Osteoblast (primary cell): ENCODE data around the gene SPDYC. TPM values are rescaled to one million over a fixed set of nuclear protein-coding genes. Genes with fewer than 3 reads are reported as not detected.

ENCODE experiments used
- DNase-seq: peaks from one replicate; pipeline ENCODE4 v3.0.0; 2011; ENCODE audit warnings: low spot score, mixed read lengths; ENCODE audit not compliant: insufficient read length; ENCODE audit errors: missing footprints
- H2AFZ ChIP-seq: 2 replicates; pipeline ENCODE4 v1.6.0; 2011; ENCODE audit warnings: mild to moderate bottlenecking, low read length
- H3K27ac ChIP-seq: 2 replicates; pipeline ENCODE4 v1.5.1; 2011; ENCODE audit warnings: mild to moderate bottlenecking, low read depth, low read length, moderate library complexity
- H3K27me3 ChIP-seq: 2 replicates; pipeline ENCODE4 v1.6.0; 2012; ENCODE audit warnings: mild to moderate bottlenecking, control low read depth, inconsistent platforms, low read length, moderate library complexity; ENCODE audit not compliant: insufficient read depth
- H3K36me3 ChIP-seq: 2 replicates; pipeline ENCODE4 v1.5.1; 2011; ENCODE audit warnings: mild to moderate bottlenecking, low read length, control low read depth, moderate library complexity; ENCODE audit not compliant: insufficient read depth
- H3K4me1 ChIP-seq: 2 replicates; pipeline ENCODE4 v1.5.1; 2011; ENCODE audit warnings: mild to moderate bottlenecking, low read length, control low read depth, moderate library complexity; ENCODE audit not compliant: insufficient read depth
- H3K4me2 ChIP-seq: 2 replicates; pipeline ENCODE4 v1.6.0; 2011; ENCODE audit warnings: mild to moderate bottlenecking, low read length; ENCODE audit not compliant: insufficient read depth
- H3K4me3 ChIP-seq: fragments of 200-600 bp; sonication (generic); 3 replicates; pipeline ENCODE4 v1.5.1; 2012; ENCODE audit warnings: mild to moderate bottlenecking, low read length, inconsistent platforms; ENCODE audit not compliant: insufficient read depth
- H3K79me2 ChIP-seq: 2 replicates; pipeline ENCODE4 v1.6.0; 2012; ENCODE audit warnings: mild to moderate bottlenecking, low read length, control low read depth, inconsistent platforms; ENCODE audit not compliant: insufficient read depth
- H3K9me3 ChIP-seq: 2 replicates; pipeline ENCODE4 v1.5.1; 2011; ENCODE audit warnings: low read depth, low read length, control low read depth
- H4K20me1 ChIP-seq: 2 replicates; pipeline ENCODE4 v1.6.0; 2012; ENCODE audit warnings: mild to moderate bottlenecking, low read length, control low read depth; ENCODE audit not compliant: insufficient read depth
- CTCF ChIP-seq: IDR thresholded peaks from 2 replicates; pipeline ENCODE4 v1.5.1; 2011; ENCODE audit warnings: mild to moderate bottlenecking, low read depth, low read length, moderate library complexity; ENCODE audit errors: extremely low read depth
- total RNA-seq: library from RNA; depleted of rRNA; stranded (reverse); fragments of >200 nt; gene quantifications from 2 replicates; pipeline ENCODE4 v1.2.3, GENCODE V29; 2012

SPDYC gene
- total RNA-seq, 1 donor = not detected

- H3K27ac ChIP-seq = no peak overlapping the region
- TF ChIP-seq CTCF = no peak
- no peak for DNase-seq
- H4K20me1 ChIP-seq = peaks cover 39% of the 10 kb centered on the region
- H3K36me3 ChIP-seq = peaks cover 66% of the 10 kb centered on the region
- H3K79me2 ChIP-seq = peaks cover 52% of the 10 kb centered on the region
- no peak overlapping the region for H3K4me2 ChIP-seq
- H3K4me1 ChIP-seq = peaks cover 18% of the 10 kb centered on the region
- no peaks in the 10 kb centered on the region for H3K27me3 ChIP-seq
- H2AFZ ChIP-seq = no peak overlapping the region
- no peaks in the 10 kb centered on the region for H3K9me3 ChIP-seq
- H3K4me3 ChIP-seq = no peak overlapping the region
Measured at GRCh38 chr11:65130631-65131416, 39.2 kb upstream of the SPDYC start.

GRCh38 chr11:65131417-65131776, 38.6 kb upstream of the SPDYC start:
- H2AFZ ChIP-seq = no peak overlapping the region
- H3K4me1 ChIP-seq = peaks cover 18% of the 10 kb centered on the region
- peaks cover 60% of the 10 kb centered on the region for H3K36me3 ChIP-seq
- H3K9me3 ChIP-seq = no peaks in the 10 kb centered on the region
- no peaks in the 10 kb centered on the region for H3K27me3 ChIP-seq
- H3K79me2 ChIP-seq = peaks cover 52% of the 10 kb centered on the region
- DNase-seq = no peak
- H3K27ac ChIP-seq = no peak overlapping the region
- H4K20me1 ChIP-seq = peaks cover 37% of the 10 kb centered on the region
- no peak overlapping the region for H3K4me3 ChIP-seq
- TF ChIP-seq CTCF = no peak
- no peak overlapping the region for H3K4me2 ChIP-seq

- Histone ChIP-seq H2AFZ (no peak overlapping the region), H3K27ac (no peak overlapping the region), H3K4me2 (no peak overlapping the region), H3K79me2 (peaks cover 52% of the 10 kb centered on the region), H3K9me3 (no peaks in the 10 kb centered on the region), H3K4me1 (peaks cover 18% of the 10 kb centered on the region), H4K20me1 (peaks cover 35% of the 10 kb centered on the region), H3K27me3 (no peaks in the 10 kb centered on the region), H3K4me3 (no peak overlapping the region), H3K36me3 (peaks cover 55% of the 10 kb centered on the region)
- no peak for DNase-seq
- TF ChIP-seq CTCF = no peak
Measured at GRCh38 chr11:65131895-65132237, 38.2 kb upstream of the SPDYC start.

DNA sequence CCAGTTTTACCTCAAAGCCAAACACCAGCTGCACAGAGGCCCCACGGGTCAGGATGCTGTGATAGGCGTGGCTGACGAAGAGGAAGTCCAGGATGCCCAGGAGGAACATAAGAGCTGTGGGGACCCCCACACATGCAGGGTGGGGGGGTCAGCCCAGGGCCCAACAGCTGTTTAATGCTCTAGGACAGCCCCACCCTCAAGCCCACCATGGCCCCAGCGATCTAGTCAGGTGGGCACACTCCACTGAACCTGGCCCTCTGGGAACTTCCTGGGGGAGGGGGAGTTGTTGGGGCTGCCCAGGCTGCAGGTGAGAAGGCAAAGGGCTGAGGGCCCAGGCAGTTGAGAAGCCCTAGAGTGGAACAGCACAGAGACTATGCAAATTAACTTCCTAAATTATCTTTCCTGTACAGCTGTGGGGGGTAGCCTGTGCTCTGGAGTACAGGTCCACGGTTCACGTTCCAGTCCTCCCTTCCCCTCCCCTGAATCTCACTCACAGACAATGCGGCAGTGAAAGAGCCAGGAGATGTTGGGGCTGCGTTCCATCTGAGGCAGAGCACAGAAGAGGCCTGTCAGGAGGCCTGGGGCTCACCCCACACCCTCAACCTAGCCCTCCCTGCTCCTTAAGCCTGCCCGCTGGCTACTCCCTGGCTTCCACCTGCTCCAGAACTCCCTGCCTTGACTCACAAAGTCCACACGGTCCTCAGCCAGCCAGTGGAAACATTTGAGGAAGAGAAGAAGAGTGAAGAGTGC, 37.6 kb upstream of the SPDYC start:
- Histone ChIP-seq H3K4me3 (peak overlapping the region; percentile 96), H3K9me3 (no peaks in the 10 kb centered on the region), H3K4me2 (peak overlapping the region; percentile 85), H2AFZ (no peak overlapping the region), H3K27ac (peak overlapping the region; percentile 99), H3K36me3 (peaks cover 50% of the 10 kb centered on the region), H3K27me3 (no peaks in the 10 kb centered on the region), H4K20me1 (peaks cover 35% of the 10 kb centered on the region), H3K4me1 (peaks cover 18% of the 10 kb centered on the region), H3K79me2 (peaks cover 52% of the 10 kb centered on the region)
- TF ChIP-seq CTCF = no peak
- peak; percentile 47 for DNase-seq
